Stimulated activated CD8-positive, alpha-beta memory T cell treated with anti-CD3 and anti-CD28 coated beads, Interleukin-12 subunit alpha, Interleukin-12 subunit beta, amount 100 ng/mL, for 24 hours (primary cell): Measurements from ENCODE around the gene E2F6.
A peak's percentile ranks its signal among the peaks of the same experiment; 100 is the strongest.

Experiments
- DNase-seq: peaks from one replicate; pipeline ENCODE4 v3.0.0-alpha.2; 2020; ENCODE audit errors: extremely low read depth

E2F6 gene

GRCh38 chr2:11465485-11466306 is at the start of gene E2F6:
TSS of gene E2F6 (minus strand) at chr2:11466161. CDS start at chr2:11465879, 282 bp downstream.
- peak; percentile 52 for DNase-seq

- no peak for DNase-seq
These were observed 49.6 kb upstream of the E2F6 start for GRCh38 chr2:11515490-11515981.

- DNase-seq, result no peak
These were observed 48.9 kb upstream of the E2F6 start for GRCh38 chr2:11514904-11515303.

GRCh38 chr2:11514081-11514730 is 48.2 kb upstream of the E2F6 start:
- DNase-seq, result no peak

GRCh38 chr2:11513319-11513718 is 47.4 kb upstream of the E2F6 start:
- DNase-seq, result no peak

- no peak for DNase-seq
These were observed 46.5 kb upstream of the E2F6 start for GRCh38 chr2:11512431-11512830.

- no peak for DNase-seq
These were observed 43.8 kb upstream of the E2F6 start for GRCh38 chr2:11509657-11510360.

GRCh38 chr2:11508279-11508678 is 42.3 kb upstream of the E2F6 start:
- no peak for DNase-seq

- no peak for DNase-seq
These were observed 41.6 kb upstream of the E2F6 start for GRCh38 chr2:11507517-11507916.

- DNase-seq, result no peak
These were observed 40.6 kb upstream of the E2F6 start for GRCh38 chr2:11506611-11506969.

GRCh38 chr2:11505652-11506610 is 40.0 kb upstream of the E2F6 start:
- DNase-seq, result no peak

- DNase-seq, result no peak
These were observed 37.5 kb upstream of the E2F6 start for GRCh38 chr2:11503354-11503927.

- DNase-seq, result no peak
These were observed 36.9 kb upstream of the E2F6 start for GRCh38 chr2:11502740-11503292.

GRCh38 chr2:11500702-11501303 is 34.8 kb upstream of the E2F6 start:
- no peak for DNase-seq

GRCh38 chr2:11499081-11499743 is 33.3 kb upstream of the E2F6 start:
- no peak for DNase-seq

- DNase-seq, result no peak
These were observed 32.6 kb upstream of the E2F6 start for GRCh38 chr2:11498543-11499034.

- no peak for DNase-seq
These were observed 30.1 kb upstream of the E2F6 start for GRCh38 chr2:11495844-11496681.

- DNase-seq, result no peak
These were observed 28.3 kb upstream of the E2F6 start for GRCh38 chr2:11494310-11494709.

- DNase-seq, result no peak
These were observed 27.3 kb upstream of the E2F6 start for GRCh38 chr2:11493282-11493681.
